ENCODE measurements around the gene MYB.

DNA sequence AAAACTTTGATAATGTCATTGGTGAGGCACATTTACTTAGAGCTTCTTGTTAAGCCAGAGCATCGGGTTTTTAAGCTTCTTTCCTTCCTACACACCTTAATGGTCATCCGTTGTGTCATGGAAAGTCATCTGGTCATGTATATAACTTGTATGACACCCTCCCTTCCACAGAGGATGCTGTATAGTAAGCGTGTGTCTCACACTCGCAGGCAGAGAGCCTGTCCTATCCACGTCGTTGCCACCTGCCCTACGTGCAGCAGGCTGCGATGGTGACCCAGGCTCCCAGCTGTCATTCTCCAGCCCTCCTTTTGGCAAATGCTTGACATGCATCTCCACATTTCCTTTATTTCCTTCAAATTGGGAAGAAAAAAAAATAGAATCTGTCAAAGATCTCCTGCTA is 85.6 kb downstream of the MYB start:
- no peak for TF ChIP-seq SALL2 (CRISPR knock-in tag; IDR thresholded peaks at IDR 0.05)
- TF ChIP-seq, protein P1, sequence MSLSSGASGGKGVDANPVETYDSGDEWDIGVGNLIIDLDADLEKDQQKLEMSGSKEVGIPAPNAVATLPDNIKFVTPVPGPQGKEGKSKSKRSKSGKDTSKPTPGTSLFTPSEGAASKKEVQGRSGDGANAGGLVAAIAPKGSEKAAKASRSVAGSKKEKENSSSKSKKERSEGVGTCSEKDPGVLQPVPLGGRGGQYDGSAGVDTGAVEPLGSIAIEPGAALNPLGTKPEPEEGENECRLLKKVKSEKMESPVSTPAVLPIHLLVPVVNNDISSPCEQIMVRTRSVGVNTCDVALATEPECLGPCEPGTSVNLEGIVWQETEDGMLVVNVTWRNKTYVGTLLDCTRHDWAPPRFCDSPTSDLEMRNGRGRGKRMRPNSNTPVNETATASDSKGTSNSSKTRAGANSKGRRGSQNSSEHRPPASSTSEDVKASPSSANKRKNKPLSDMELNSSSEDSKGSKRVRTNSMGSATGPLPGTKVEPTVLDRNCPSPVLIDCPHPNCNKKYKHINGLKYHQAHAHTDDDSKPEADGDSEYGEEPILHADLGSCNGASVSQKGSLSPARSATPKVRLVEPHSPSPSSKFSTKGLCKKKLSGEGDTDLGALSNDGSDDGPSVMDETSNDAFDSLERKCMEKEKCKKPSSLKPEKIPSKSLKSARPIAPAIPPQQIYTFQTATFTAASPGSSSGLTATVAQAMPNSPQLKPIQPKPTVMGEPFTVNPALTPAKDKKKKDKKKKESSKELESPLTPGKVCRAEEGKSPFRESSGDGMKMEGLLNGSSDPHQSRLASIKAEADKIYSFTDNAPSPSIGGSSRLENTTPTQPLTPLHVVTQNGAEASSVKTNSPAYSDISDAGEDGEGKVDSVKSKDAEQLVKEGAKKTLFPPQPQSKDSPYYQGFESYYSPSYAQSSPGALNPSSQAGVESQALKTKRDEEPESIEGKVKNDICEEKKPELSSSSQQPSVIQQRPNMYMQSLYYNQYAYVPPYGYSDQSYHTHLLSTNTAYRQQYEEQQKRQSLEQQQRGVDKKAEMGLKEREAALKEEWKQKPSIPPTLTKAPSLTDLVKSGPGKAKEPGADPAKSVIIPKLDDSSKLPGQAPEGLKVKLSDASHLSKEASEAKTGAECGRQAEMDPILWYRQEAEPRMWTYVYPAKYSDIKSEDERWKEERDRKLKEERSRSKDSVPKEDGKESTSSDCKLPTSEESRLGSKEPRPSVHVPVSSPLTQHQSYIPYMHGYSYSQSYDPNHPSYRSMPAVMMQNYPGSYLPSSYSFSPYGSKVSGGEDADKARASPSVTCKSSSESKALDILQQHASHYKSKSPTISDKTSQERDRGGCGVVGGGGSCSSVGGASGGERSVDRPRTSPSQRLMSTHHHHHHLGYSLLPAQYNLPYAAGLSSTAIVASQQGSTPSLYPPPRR (CRISPR knock-in tag; IDR thresholded peaks at IDR 0.05; ENCODE audit: borderline replicate concordance) = no peak
- TF ChIP-seq ZNF629 (CRISPR knock-in tag; conservative IDR thresholded peaks at IDR 0.05) = no peak
- TF ChIP-seq GPN1 (CRISPR knock-in tag; IDR thresholded peaks at IDR 0.05; ENCODE audit: borderline replicate concordance) = no peak
- no peak for TF ChIP-seq POLR2AphosphoS5 (IDR thresholded peaks at IDR 0.05; ENCODE audit: low read depth, low read length)
- TF ChIP-seq, protein P2, sequence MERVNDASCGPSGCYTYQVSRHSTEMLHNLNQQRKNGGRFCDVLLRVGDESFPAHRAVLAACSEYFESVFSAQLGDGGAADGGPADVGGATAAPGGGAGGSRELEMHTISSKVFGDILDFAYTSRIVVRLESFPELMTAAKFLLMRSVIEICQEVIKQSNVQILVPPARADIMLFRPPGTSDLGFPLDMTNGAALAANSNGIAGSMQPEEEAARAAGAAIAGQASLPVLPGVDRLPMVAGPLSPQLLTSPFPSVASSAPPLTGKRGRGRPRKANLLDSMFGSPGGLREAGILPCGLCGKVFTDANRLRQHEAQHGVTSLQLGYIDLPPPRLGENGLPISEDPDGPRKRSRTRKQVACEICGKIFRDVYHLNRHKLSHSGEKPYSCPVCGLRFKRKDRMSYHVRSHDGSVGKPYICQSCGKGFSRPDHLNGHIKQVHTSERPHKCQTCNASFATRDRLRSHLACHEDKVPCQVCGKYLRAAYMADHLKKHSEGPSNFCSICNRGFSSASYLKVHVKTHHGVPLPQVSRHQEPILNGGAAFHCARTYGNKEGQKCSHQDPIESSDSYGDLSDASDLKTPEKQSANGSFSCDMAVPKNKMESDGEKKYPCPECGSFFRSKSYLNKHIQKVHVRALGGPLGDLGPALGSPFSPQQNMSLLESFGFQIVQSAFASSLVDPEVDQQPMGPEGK (CRISPR knock-in tag; IDR thresholded peaks at IDR 0.05) = no peak
- no peak for TF ChIP-seq ZNF282 (IDR thresholded peaks at IDR 0.05; ENCODE audit: partially characterized antibody)
- TF ChIP-seq FOXA1 (IDR thresholded peaks at IDR 0.05) = no peak
- TF ChIP-seq FOXA1 (CRISPR knock-in tag; IDR thresholded peaks at IDR 0.05) = no peak
